Lower lobe of right lung (tissue), 2 donors: ENCODE measurements around the gene ATXN7L1. TPM values are rescaled to one million over a fixed set of nuclear protein-coding genes. Genes with fewer than 3 reads are reported as not detected.

ENCODE experiments used
- ATAC-seq, 2 donors: fragments of 200-7000 bp; cut with Tn5 transposase; one replicate each; pipeline ENCODE4 v1.9.1; 2020 to 2022; ENCODE audit warnings: mild to moderate bottlenecking in 2 of 2, moderate library complexity in 2 of 2
- DNase-seq: peaks from one replicate; pipeline ENCODE4 v3.0.0-alpha.2; 2020
- H3K27ac ChIP-seq: fragments of 200-600 bp; one replicate; pipeline ENCODE4 v1.8.0; 2022
- H3K27me3 ChIP-seq: fragments of 200-600 bp; one replicate; pipeline ENCODE4 v1.8.0; 2022; ENCODE audit warnings: low read depth
- H3K36me3 ChIP-seq: fragments of 200-600 bp; one replicate; pipeline ENCODE4 v1.8.0; 2022; ENCODE audit warnings: mild to moderate bottlenecking
- H3K4me1 ChIP-seq: fragments of 200-600 bp; one replicate; pipeline ENCODE4 v1.8.0; 2022
- H3K4me3 ChIP-seq: fragments of 200-600 bp; one replicate; pipeline ENCODE4 v1.8.0; 2022; ENCODE audit warnings: mild to moderate bottlenecking
- H3K9me3 ChIP-seq: fragments of 200-600 bp; one replicate; pipeline ENCODE4 v1.8.0; 2022
- intact Hi-C: fragments of 100-400 bp; cut with DNase I; formaldehyde crosslinking; loops from one replicate; pipeline ENCODE4 v1.11.0; 2022
- total RNA-seq: library from RNA; stranded (reverse); fragmentation: NEBNext Ultra II Directional; extraction: Animal tissue kit (Norgen Biotek cat#: 25700); gene quantifications from one replicate; pipeline ENCODE4 v1.2.1, GENCODE V29; 2021
- TF ChIP-seq, protein P1 (sequence below): fragments of 200-600 bp; IDR thresholded peaks from one replicate; pipeline ENCODE4 v1.8.0; 2022; ENCODE audit warnings: antibody characterized with exemption, mild to moderate bottlenecking
- donor health status: DM: no; HTN: yes; CAD: no; lungs with severe emphysema.

ATXN7L1 gene
- total RNA-seq, 1 donor from 2014 or later = 17.7 TPM

DNA sequence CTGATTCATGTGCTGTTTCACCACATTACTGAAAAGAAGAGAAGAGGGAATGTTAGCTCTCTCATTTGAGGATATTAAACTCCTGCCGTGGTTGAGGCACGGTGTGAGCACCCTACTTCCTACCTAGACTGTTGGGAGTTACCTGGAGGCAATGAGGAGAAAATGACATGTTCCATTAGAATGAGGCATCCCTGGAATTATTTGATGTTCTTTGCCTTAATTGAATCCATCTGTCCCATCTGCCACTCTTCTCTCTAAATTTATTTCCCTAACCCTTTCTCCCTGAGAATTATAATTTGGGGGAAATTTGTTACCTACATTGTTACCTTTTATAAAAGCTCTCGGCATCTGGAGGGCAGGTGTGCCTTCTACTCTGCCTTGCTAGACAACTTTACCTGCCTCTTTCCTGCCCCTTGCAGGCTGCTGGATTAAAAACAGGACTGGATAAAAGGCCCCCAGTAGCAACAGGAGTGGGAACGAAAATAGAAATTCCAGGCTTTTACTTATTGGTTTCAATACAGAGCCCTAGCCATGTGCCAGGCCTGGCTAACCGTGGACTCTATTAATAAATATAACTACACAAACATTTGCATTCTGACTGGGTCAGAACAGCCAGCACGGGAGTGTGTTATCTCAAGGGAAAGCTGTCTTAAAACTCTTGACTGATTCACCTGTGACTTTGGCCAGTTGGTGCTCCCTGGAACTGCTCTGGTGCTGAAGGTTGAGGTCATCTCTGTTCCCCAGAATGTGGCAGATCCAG lies 4.4 kb upstream of the ATXN7L1 start:
- intact Hi-C loops = no loop called here
- Histone ChIP-seq H3K4me1 (peaks cover 12% of the 10 kb centered on the region), H3K9me3 (no peaks in the 10 kb centered on the region), H3K36me3 (no peaks in the 10 kb centered on the region), H3K27ac (no peak overlapping the region), H3K27me3 (no peaks in the 10 kb centered on the region), H3K4me3 (no peak overlapping the region)
- ATAC-seq (no peak), DNase-seq (no peak)
- TF ChIP-seq, protein P1, sequence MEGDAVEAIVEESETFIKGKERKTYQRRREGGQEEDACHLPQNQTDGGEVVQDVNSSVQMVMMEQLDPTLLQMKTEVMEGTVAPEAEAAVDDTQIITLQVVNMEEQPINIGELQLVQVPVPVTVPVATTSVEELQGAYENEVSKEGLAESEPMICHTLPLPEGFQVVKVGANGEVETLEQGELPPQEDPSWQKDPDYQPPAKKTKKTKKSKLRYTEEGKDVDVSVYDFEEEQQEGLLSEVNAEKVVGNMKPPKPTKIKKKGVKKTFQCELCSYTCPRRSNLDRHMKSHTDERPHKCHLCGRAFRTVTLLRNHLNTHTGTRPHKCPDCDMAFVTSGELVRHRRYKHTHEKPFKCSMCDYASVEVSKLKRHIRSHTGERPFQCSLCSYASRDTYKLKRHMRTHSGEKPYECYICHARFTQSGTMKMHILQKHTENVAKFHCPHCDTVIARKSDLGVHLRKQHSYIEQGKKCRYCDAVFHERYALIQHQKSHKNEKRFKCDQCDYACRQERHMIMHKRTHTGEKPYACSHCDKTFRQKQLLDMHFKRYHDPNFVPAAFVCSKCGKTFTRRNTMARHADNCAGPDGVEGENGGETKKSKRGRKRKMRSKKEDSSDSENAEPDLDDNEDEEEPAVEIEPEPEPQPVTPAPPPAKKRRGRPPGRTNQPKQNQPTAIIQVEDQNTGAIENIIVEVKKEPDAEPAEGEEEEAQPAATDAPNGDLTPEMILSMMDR = no peak

DNA sequence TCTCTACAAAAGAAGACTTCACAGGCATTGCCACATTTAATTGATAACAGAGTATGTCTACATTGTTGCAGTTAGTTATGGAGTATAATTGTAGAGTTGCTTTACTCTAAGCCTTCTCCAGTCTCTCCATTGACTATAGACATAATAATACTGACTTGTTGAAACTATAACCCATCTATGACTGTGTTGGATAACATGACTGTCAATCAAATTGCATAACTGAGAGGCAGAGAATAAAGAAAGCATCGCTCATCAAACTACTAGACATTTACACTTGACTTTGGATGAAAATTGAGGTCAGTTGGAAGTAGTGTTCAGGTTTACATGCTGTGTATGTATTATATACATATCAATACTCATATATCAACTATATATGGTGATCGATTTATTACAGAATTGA lies 3.4 kb upstream of the ATXN7L1 start:
- Histone ChIP-seq H3K27me3 (no peaks in the 10 kb centered on the region), H3K4me3 (no peak overlapping the region), H3K9me3 (no peaks in the 10 kb centered on the region), H3K4me1 (peaks cover 21% of the 10 kb centered on the region), H3K27ac (no peak overlapping the region), H3K36me3 (no peaks in the 10 kb centered on the region)
- DNase-seq (no peak), ATAC-seq (no peak)
- TF ChIP-seq, protein P1 = no peak
- intact Hi-C loops = no loop called here

DNA sequence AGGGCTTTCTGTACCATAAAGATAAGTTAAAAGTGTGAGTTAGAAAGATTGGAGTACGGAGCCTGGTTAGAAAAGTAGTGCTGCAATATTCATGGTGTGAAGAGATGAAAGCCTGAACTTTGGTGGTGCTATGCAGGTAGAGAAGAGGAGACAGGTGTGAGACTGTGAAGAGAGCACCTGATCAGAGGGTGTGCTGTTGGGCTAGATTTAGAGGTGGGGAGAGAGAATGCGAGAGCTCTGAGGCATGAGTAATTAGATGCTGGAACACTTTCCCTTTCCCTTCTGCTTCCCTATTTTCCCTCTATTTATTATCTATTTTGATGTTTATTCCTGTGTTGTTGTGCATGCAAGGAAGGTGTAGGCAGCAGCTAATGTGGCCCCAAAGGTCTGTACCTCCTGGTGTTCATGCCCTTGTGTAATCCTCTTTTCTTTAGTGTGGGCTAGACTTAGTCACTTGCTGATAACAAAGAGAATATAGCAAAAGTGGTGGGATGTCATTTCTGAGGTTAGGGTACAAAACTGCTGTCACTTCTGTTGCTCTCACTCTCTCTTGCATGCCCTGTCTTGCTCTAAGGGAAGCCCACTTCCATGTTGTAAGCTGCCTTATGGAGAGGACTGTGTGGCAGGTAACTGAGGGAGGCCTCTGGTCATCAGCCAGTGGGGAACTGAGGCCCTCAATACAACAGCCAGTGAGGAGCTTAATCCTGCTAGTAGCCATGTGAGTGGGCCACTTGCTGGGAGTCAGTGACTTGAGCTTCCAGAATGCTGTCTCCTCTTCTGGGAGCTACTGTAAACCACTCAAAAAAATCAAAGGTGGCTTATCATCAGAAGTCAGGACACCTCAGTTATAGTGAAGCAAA lies 2.6 kb upstream of the ATXN7L1 start:
- ATAC-seq (no peak), DNase-seq (no peak)
- intact Hi-C loops = no loop called here
- TF ChIP-seq, protein P1 = no peak
- Histone ChIP-seq H3K27ac (no peak overlapping the region), H3K27me3 (no peaks in the 10 kb centered on the region), H3K9me3 (no peaks in the 10 kb centered on the region), H3K36me3 (no peaks in the 10 kb centered on the region), H3K4me1 (peaks cover 25% of the 10 kb centered on the region), H3K4me3 (no peak overlapping the region)

DNA sequence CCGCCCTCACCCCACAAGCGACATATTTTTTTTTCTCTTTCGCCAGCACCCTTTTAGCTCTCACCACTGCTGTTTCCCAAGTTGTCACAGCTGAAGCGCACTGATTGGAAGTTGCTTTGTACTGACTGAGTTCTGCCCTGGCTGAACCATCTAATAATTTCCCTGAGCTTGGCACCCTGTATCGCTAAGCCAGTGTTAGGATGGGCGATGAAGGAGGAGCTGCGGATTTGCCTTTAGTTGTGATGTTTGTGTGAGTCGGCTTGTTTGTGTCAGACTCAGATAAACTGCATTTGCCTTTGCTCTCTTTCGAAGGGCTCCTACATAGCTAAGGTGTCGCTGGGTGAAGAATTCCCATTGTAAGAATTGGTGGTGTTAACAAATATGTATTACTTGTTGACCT lies 1.3 kb upstream of the ATXN7L1 start:
- Histone ChIP-seq H3K4me1 (peaks cover 25% of the 10 kb centered on the region), H3K4me3 (peak overlapping the region; percentile 80)

DNA sequence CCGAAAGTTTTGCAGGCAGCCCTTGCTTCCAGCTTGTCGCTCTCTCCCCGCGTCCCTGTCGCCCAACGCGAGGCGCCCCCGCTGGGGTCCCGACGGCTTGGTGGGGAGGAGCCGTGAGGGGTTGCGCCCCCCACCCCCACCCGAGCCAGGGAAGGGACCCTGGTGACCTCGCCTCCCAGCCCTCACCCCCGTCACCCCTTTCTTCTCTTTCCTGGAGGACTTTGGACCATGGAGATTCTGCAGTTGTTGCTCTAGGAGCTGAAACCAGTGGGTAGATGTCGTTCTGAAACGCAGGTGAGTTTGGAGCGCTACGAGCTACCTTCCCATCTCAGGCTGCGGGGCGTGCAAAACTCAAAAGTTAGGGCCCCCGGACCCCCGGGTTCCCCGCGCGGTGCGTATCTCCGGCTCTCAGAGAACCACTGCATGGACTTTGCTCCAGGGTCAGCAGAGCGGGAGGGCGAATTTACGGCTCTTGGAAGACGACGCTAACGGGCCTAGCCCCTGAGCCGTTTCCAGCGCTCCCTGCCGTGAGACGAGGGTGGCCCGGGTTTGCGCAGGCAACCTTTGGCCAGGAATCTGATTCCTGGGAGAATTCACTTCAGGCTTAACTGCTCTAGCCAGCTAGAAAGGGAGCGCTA lies 684 bp upstream of the ATXN7L1 start:
- H3K27ac ChIP-seq = no peak overlapping the region
- intact Hi-C loops = no loop called here

More for the DNA sequence above, 1.3 kb upstream of the ATXN7L1 start:
- no peaks in the 10 kb centered on the region for H3K27me3 ChIP-seq
- H3K36me3 ChIP-seq = no peaks in the 10 kb centered on the region
- H3K9me3 ChIP-seq = no peaks in the 10 kb centered on the region
- ATAC-seq (no peak), DNase-seq (no peak)
- TF ChIP-seq, protein P1 = no peak
- intact Hi-C loops = no loop called here
- H3K27ac ChIP-seq = no peak overlapping the region

More for the DNA sequence above, 684 bp upstream of the ATXN7L1 start:
- H3K36me3 ChIP-seq = no peaks in the 10 kb centered on the region
- no peaks in the 10 kb centered on the region for H3K27me3 ChIP-seq
- ATAC-seq (peak; percentile 37 to 51), DNase-seq (peak; percentile 48)
- H3K9me3 ChIP-seq = no peaks in the 10 kb centered on the region
- TF ChIP-seq, protein P1 = no peak
- peak overlapping the region; percentile 80 for H3K4me3 ChIP-seq
- H3K4me1 ChIP-seq = peaks cover 25% of the 10 kb centered on the region
